HG02885 (cell line): ENCODE measurements around the gene TACO1.

Experiments used
- ATAC-seq: cut with Tn5 transposase; IDR thresholded peaks from one replicate; pipeline ENCODE4 v1.9.1; 2021; ENCODE audit warnings: mild to moderate bottlenecking; ENCODE audit not compliant: unreplicated experiment, poor library complexity

TACO1 gene

GRCh38 chr17:63600569-63601438 lies at the start of gene TACO1:
TSS of gene TACO1 (plus strand) at chr17:63600895. CDS start at chr17:63601084, 189 bp downstream.
- ATAC-seq, result peak; percentile 90

- no peak for ATAC-seq
Measured at GRCh38 chr17:63552211-63552610, 48.5 kb upstream of the TACO1 start.

GRCh38 chr17:63555500-63556156 lies 45.1 kb upstream of the TACO1 start:
- ATAC-seq, result no peak

- ATAC-seq, result no peak
Measured at GRCh38 chr17:63557416-63557815, 43.3 kb upstream of the TACO1 start.

GRCh38 chr17:63558441-63558840 lies 42.3 kb upstream of the TACO1 start:
- no peak for ATAC-seq

- no peak for ATAC-seq
Measured at GRCh38 chr17:63561819-63562218, 38.9 kb upstream of the TACO1 start.

- no peak for ATAC-seq
Measured at GRCh38 chr17:63563339-63563738, 37.4 kb upstream of the TACO1 start.

- no peak for ATAC-seq
Measured at GRCh38 chr17:63564562-63564961, 36.1 kb upstream of the TACO1 start.

GRCh38 chr17:63567229-63567628 lies 33.5 kb upstream of the TACO1 start:
- no peak for ATAC-seq

GRCh38 chr17:63568563-63568962 lies 32.1 kb upstream of the TACO1 start:
- no peak for ATAC-seq

GRCh38 chr17:63571632-63572310 lies 28.9 kb upstream of the TACO1 start:
- ATAC-seq, result no peak

GRCh38 chr17:63573634-63574033 lies 27.1 kb upstream of the TACO1 start:
- ATAC-seq, result no peak

GRCh38 chr17:63578027-63578768 lies 22.5 kb upstream of the TACO1 start:
- ATAC-seq, result no peak

- no peak for ATAC-seq
Measured at GRCh38 chr17:63578769-63579111, 22.0 kb upstream of the TACO1 start.

GRCh38 chr17:63579633-63580032 lies 21.1 kb upstream of the TACO1 start:
- no peak for ATAC-seq

GRCh38 chr17:63587770-63588169 lies 12.9 kb upstream of the TACO1 start:
- ATAC-seq, result no peak

- ATAC-seq, result no peak
Measured at GRCh38 chr17:63588797-63589196, 11.9 kb upstream of the TACO1 start.

GRCh38 chr17:63589646-63590045 lies 11.0 kb upstream of the TACO1 start:
- no peak for ATAC-seq

GRCh38 chr17:63592797-63593196 lies 7.9 kb upstream of the TACO1 start:
- no peak for ATAC-seq

GRCh38 chr17:63595132-63595531 lies 5.6 kb upstream of the TACO1 start:
- no peak for ATAC-seq
